ENCODE measurements around the gene HPX. TPM values are rescaled to one million over a fixed set of nuclear protein-coding genes. Genes with fewer than 3 reads are reported as not detected.

Gene HPX
- total RNA-seq, 4 donors from 2014 or later, result 0.33 to 0.67 TPM; not detected in 2

DNA sequence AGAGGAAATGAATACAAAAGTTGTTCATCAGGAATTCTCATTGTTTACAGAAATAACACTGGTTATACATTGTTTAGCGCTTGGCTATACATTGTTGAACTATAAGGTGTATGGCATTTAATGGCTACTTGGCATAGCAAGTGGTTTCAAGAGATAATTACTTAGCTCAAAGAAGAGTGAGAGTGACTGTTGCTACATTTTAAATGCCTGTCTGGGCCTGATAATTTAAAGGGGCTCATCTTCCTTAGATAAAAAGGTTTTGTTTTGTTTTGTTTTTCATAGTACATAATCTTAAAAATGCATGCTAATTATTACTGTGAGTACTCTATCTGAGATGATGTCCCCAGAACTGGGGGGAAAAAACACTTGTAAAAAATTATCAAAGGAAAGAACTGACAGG is 52.0 kb downstream of the HPX start:
- 95 to 96% methylated on average over 1 of the region's 1 CpG for WGBS, 2 donors
- Histone ChIP-seq H3K27ac (no peak overlapping the region), H3K4me1 (peaks cover 8 to 12% of the 10 kb centered on the region in 2 donors), H3K4me3 (replicated peaks in 1 of 3) (no peak overlapping the region), H3K9me3 (no peaks in the 10 kb centered on the region), H3K36me3 (no peaks in the 10 kb centered on the region), H3K27me3 (no peaks in the 10 kb centered on the region)
- intact Hi-C loops (cut with DNase I), result no loop called here
- no peak for DNase-seq
- TF ChIP-seq, protein P1, sequence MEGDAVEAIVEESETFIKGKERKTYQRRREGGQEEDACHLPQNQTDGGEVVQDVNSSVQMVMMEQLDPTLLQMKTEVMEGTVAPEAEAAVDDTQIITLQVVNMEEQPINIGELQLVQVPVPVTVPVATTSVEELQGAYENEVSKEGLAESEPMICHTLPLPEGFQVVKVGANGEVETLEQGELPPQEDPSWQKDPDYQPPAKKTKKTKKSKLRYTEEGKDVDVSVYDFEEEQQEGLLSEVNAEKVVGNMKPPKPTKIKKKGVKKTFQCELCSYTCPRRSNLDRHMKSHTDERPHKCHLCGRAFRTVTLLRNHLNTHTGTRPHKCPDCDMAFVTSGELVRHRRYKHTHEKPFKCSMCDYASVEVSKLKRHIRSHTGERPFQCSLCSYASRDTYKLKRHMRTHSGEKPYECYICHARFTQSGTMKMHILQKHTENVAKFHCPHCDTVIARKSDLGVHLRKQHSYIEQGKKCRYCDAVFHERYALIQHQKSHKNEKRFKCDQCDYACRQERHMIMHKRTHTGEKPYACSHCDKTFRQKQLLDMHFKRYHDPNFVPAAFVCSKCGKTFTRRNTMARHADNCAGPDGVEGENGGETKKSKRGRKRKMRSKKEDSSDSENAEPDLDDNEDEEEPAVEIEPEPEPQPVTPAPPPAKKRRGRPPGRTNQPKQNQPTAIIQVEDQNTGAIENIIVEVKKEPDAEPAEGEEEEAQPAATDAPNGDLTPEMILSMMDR (IDR thresholded peaks at IDR 0.05), result no peak
- TF ChIP-seq POLR2A (IDR thresholded peaks at IDR 0.05), result no peak

DNA sequence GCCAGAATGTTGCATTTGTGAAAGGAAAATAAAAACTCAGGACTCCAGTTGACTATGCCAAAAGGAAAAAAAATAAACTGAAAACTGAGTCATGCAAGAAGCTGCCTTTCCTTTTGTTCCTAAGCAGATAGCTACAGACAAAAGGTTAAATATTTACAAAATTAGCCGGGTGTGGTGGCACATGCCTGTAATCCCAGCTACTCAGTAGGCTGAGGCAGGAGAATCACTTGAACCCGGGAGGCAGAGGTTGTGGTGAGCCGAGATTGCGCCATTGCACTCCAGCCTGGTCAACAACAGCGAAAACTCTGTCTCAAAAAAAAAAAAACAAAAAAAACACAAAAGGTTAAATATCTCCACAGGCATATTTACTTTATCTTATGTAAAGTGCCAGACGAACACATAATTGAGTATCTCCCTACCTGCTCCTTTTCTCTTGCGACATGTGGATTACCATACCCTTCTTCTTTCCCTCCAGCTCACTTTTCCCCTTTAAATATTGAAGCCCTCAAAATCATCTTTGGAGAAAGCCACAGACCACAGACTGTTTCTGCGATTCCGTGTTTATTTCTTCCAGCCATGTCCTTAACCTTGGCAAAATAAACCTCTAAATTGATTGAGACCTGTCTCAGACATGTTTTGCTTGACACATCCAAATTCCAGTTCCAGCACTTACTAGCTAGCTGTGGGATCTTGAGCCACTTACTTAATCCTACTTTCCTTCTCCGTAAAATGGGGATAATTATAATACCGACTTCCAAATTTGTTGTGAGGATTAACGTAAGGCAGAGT is 52.8 kb downstream of the HPX start:
- no peak for DNase-seq
- intact Hi-C loops (cut with DNase I), result no loop called here
- H3K27ac ChIP-seq, result peak overlapping the region in 1 of 3 donors; percentile 23
- no peak overlapping the region for H3K4me3 ChIP-seq (replicated peaks in 1 of 3)
- no peaks in the 10 kb centered on the region for H3K9me3 ChIP-seq
- TF ChIP-seq POLR2A (IDR thresholded peaks at IDR 0.05), result no peak
- TF ChIP-seq, protein P1 (IDR thresholded peaks at IDR 0.05), result no peak
- peaks cover 8 to 12% of the 10 kb centered on the region in 2 donors for H3K4me1 ChIP-seq
- 64 to 77% methylated on average over 12 of the region's 12 CpGs for WGBS, 2 donors
- no peaks in the 10 kb centered on the region for H3K27me3 ChIP-seq
- H3K36me3 ChIP-seq, result no peaks in the 10 kb centered on the region

DNA sequence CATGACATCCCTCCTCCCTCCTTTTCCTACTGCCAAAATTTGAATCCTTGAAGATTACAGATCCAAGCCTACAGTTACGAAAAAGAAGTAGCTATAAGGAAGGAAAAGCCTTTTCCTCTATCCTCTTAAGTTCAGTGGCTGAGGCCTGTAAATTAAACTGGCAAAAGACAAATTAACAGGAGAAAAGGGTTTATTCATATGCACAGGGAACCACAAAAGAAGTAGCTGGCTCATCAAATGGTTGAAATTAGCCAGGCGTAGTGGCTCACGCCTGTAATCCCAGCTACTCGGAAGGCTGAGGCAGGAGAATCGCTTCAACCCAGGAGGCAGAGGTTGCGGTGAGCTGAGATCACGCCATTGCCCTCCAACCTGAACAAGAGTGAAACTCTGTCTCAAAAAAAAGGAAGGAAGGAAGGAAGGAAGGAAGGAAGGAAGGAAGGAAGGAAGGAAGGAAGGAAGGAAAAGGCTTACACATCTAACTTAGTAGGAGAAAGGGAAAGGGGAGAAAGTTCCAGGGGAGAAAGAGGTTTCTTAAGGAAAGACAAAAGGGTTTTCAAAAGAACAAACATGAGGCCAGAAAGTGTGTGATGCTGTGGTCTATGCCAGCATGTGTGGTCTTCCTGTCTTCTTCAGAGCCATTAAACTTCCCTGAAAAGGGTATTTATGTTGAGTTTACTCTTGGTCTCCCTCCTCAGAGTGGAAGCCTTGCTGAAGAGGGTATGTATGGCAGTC is 55.6 kb downstream of the HPX start:
- Histone ChIP-seq H3K4me3 (replicated peaks in 1 of 3) (no peak overlapping the region), H3K27ac (no peak overlapping the region), H3K36me3 (no peaks in the 10 kb centered on the region), H3K4me1 (no peaks in the 10 kb centered on the region), H3K9me3 (no peaks in the 10 kb centered on the region), H3K27me3 (no peaks in the 10 kb centered on the region)
- WGBS, 2 donors, result 91 to 95% methylated on average over 7 of the region's 7 CpGs
- intact Hi-C loops (cut with DNase I), result no loop called here
- DNase-seq, result no peak
- TF ChIP-seq, protein P1 (IDR thresholded peaks at IDR 0.05), result no peak
- TF ChIP-seq POLR2A (IDR thresholded peaks at IDR 0.05), result no peak

Other genes starting within 250 kb of the HPX start
- gene OR52W1, start 241.8 kb downstream of the HPX start, total RNA-seq, result not detected
- not detected for gene C11orf42, start 235.4 kb downstream of the HPX start, total RNA-seq
- 10 to 100 TPM; 37.1 to 60.8 (median 43.6) TPM for gene FHIP1B, start 206.4 kb downstream of the HPX start, total RNA-seq
- gene CNGA4, start 201.9 kb downstream of the HPX start, total RNA-seq, result under 1 TPM in 2 of 4 donors, not detected in 2; 0.39 to 0.67 TPM
- 1 to 10 TPM in 1 of 4 donors, not detected in 3; 1.0 TPM for gene CCKBR, start 181.1 kb downstream of the HPX start, total RNA-seq
- gene CAVIN3, start 120.5 kb downstream of the HPX start, total RNA-seq, result 10 to 100 TPM; 18.6 to 36.5 (median 30.1) TPM
- 10 to 100 TPM; 39.6 to 82.4 (median 57.6) TPM for gene SMPD1, start 50.5 kb downstream of the HPX start, total RNA-seq
- 10 to 100 TPM; 36.4 to 54.1 (median 45.4) TPM for gene APBB1, start 21.9 kb downstream of the HPX start, total RNA-seq
- gene TRIM3, start 33.0 kb upstream of the HPX start, total RNA-seq, result 10 to 100 TPM; 11.0 to 20.8 (median 14.6) TPM
- gene ARFIP2, start 40.3 kb upstream of the HPX start, total RNA-seq, result 100 to 1,000 TPM in 2 of 4 donors, 10 to 100 TPM in 2; 86.7 to 124 (median 96.2) TPM
- gene TIMM10B, start 40.5 kb upstream of the HPX start, total RNA-seq, result 10 to 100 TPM; 42.1 to 72.0 (median 56.3) TPM
- gene DNHD1, start 56.3 kb upstream of the HPX start, total RNA-seq, result 10 to 100 TPM; 10.9 to 21.8 (median 14.9) TPM
- 10 to 100 TPM; 12.9 to 36.7 (median 18.8) TPM for gene RRP8, start 162.6 kb upstream of the HPX start, total RNA-seq
- 100 to 1,000 TPM; 101 to 144 (median 121) TPM for gene ILK, start 162.8 kb upstream of the HPX start, total RNA-seq
- 100 to 1,000 TPM in 3 of 4 donors, 10 to 100 TPM in 1; 96.6 to 113 (median 108) TPM for gene TAF10, start 171.2 kb upstream of the HPX start, total RNA-seq
- 10 to 100 TPM; 51.3 to 97.3 (median 69.1) TPM for gene TPP1, start 178.4 kb upstream of the HPX start, total RNA-seq
- gene DCHS1, start 214.8 kb upstream of the HPX start, total RNA-seq, result 10 to 100 TPM in 1 of 4 donors, 1 to 10 TPM in 3; 5.6 to 14.4 (median 9.6) TPM
- gene MRPL17, start 242.4 kb upstream of the HPX start, total RNA-seq, result 100 to 1,000 TPM in 2 of 4 donors, 10 to 100 TPM in 2; 37.8 to 579 (median 144) TPM

All from thyroid gland (tissue), 4 donors.